ENCODE measurements around the gene SULF2. TPM values are rescaled to one million over a fixed set of nuclear protein-coding genes. Genes with fewer than 3 reads are reported as not detected.

The SULF2 gene
- total RNA-seq, 1 experiment from 2014 or later: 0.69 TPM

DNA sequence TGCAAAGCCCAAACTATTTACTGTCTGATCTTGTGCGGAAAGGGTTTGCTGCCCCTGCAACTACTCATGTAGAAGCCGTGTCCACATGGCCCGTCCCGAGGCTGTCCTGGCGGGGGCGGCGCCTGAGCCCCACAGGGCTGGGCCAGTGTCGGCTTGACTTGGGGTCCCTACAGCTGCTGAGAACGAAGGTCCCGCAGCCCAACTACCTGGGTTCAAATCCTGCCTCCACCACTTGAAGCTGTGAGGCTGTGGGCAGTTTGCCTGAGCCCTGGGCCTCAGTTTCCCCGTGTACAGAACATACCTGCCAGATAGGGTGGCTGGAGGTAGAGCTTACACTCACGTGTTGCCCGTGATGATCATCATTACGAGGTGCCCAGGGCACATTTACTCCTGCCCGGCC is 111.1 kb downstream of the SULF2 start:
- no TSS peak for BruUV-seq (replicated peaks)
- Histone ChIP-seq H3K27ac (ENCODE audit: low read depth, low read length, poor library complexity, severe bottlenecking) (no peak overlapping the region), H3K36me3 (ENCODE audit: insufficient read depth, low read length, poor library complexity, severe bottlenecking) (no peaks in the 10 kb centered on the region), H3K27me3 (replicated peaks; ENCODE audit: insufficient read depth, low read depth, low read length, poor library complexity) (no peaks in the 10 kb centered on the region), H3K4me1 (ENCODE audit: insufficient read depth, low read length, poor library complexity, severe bottlenecking) (no peaks in the 10 kb centered on the region), H3K4me3 (ENCODE audit: low read depth, low read length, poor library complexity, severe bottlenecking) (no peak overlapping the region), H3K9me3 (ENCODE audit: low read depth, low read length, poor library complexity, severe bottlenecking) (no peaks in the 10 kb centered on the region)
- POLR2A ChIA-PET (ENCODE audit: low non-redundant PET): no interaction called here
- TF ChIP-seq EZH2 (IDR thresholded peaks at IDR 0.05; ENCODE audit: borderline replicate concordance, low read depth, low read length, poor library complexity, severe bottlenecking) (no peak), CTCF (conservative IDR thresholded peaks at IDR 0.05; ENCODE audit: low read depth, low read length) (no peak)
- intact Hi-C loops (cut with micrococcal nuclease; ENCODE audit: unreplicated experiment): loop anchor here (10.0 kb wide), 1 partner anchor 621 kb away; no protein-coding TSS in a partner anchor
- CTCF ChIA-PET: no interaction called here
- no peak for DNase-seq (ENCODE audit: low spot score)

DNA sequence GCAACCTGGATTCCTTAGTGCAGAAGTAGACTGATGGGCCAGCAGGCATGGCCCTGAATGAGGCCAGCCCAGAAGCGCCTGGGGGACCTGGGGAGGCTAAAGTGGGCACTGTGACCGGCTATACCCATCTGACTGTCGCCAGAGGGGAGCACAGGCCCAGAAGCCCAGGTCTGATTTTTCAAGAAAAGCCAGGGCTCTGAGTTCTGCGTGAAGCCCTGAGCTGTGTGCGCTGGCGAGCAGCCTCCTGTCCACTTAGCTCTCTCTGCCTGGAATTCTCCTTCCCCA is 111.7 kb downstream of the SULF2 start:
- no peaks in the 10 kb centered on the region for H3K9me3 ChIP-seq (ENCODE audit: low read depth, low read length, poor library complexity, severe bottlenecking)
- DNase-seq (ENCODE audit: low spot score): no peak
- BruUV-seq (replicated peaks): no TSS peak
- intact Hi-C loops (cut with micrococcal nuclease; ENCODE audit: unreplicated experiment): loop anchor here (10.0 kb wide), 1 partner anchor 621 kb away; no protein-coding TSS in a partner anchor
- POLR2A ChIA-PET (ENCODE audit: low non-redundant PET): no interaction called here
- H3K27ac ChIP-seq (ENCODE audit: low read depth, low read length, poor library complexity, severe bottlenecking): no peak overlapping the region
- CTCF ChIA-PET: no interaction called here
- no peaks in the 10 kb centered on the region for H3K27me3 ChIP-seq (replicated peaks; ENCODE audit: insufficient read depth, low read depth, low read length, poor library complexity)
- no peak overlapping the region for H3K4me3 ChIP-seq (ENCODE audit: low read depth, low read length, poor library complexity, severe bottlenecking)
- no peaks in the 10 kb centered on the region for H3K4me1 ChIP-seq (ENCODE audit: insufficient read depth, low read length, poor library complexity, severe bottlenecking)
- no peaks in the 10 kb centered on the region for H3K36me3 ChIP-seq (ENCODE audit: insufficient read depth, low read length, poor library complexity, severe bottlenecking)
- TF ChIP-seq CTCF (conservative IDR thresholded peaks at IDR 0.05; ENCODE audit: low read depth, low read length): no peak
- no peak for TF ChIP-seq EZH2 (IDR thresholded peaks at IDR 0.05; ENCODE audit: borderline replicate concordance, low read depth, low read length, poor library complexity, severe bottlenecking)

DNA sequence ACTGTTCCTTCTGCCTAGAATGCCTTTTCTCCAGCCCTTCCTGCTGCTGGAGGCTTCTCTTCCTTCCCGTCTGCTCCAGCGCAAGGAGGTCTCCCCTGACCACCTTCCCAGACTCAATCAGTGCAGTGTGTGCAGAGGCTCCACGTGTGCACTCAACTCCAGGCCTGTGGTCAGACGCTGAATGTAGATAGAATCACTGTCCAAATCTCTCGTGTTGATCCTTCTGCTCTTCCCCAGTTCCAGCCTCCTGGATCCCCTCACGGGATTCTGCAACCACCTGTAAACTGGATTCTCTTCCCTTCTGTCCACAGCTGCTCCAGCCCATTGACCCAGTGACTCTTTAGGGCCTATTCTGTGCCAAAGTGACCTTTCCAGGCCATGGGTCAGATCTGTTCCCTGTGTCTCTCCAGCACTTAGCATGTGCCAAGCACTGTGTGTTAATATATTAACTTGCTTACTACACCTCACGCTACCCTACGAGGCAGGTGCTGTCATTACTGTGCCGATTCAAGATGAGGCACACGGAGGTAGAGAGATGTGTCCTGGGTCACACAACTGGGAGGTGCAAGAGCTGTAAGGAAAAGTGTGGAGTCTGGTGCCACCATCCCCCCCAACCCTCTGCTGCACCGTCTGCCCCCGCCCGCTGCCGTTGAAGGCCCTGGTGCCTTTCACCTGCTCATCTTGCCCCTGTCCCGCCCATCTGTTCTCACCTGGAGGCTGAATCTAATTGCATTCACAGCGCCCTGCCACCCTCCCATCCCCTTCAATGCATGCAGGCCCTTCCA is 112.2 kb downstream of the SULF2 start:
- no peaks in the 10 kb centered on the region for H3K36me3 ChIP-seq (ENCODE audit: insufficient read depth, low read length, poor library complexity, severe bottlenecking)
- ChIA-PET POLR2A (ENCODE audit: low non-redundant PET) (no interaction called here), CTCF (no interaction called here)
- no peaks in the 10 kb centered on the region for H3K4me1 ChIP-seq (ENCODE audit: insufficient read depth, low read length, poor library complexity, severe bottlenecking)
- H3K27ac ChIP-seq (ENCODE audit: low read depth, low read length, poor library complexity, severe bottlenecking): no peak overlapping the region
- H3K9me3 ChIP-seq (ENCODE audit: low read depth, low read length, poor library complexity, severe bottlenecking): no peaks in the 10 kb centered on the region
- TF ChIP-seq CTCF (conservative IDR thresholded peaks at IDR 0.05; ENCODE audit: low read depth, low read length): no peak
- TF ChIP-seq EZH2 (IDR thresholded peaks at IDR 0.05; ENCODE audit: borderline replicate concordance, low read depth, low read length, poor library complexity, severe bottlenecking): no peak
- no peaks in the 10 kb centered on the region for H3K27me3 ChIP-seq (replicated peaks; ENCODE audit: insufficient read depth, low read depth, low read length, poor library complexity)
- no peak overlapping the region for H3K4me3 ChIP-seq (ENCODE audit: low read depth, low read length, poor library complexity, severe bottlenecking)
- no peak for DNase-seq (ENCODE audit: low spot score)
- intact Hi-C loops (cut with micrococcal nuclease; ENCODE audit: unreplicated experiment): loop anchor here (10.0 kb wide), 1 partner anchor 622 kb away; no protein-coding TSS in a partner anchor
- BruUV-seq (replicated peaks): no TSS peak
